ENCODE data around the gene MSMO1. TPM values are rescaled to one million over a fixed set of nuclear protein-coding genes. Genes with fewer than 3 reads are reported as not detected.
"Not testable (repeated sequence)": the region's sequence is repeated elsewhere in the genome, so short reads cannot be mapped to it uniquely, and the experiment has no call there.

MSMO1 gene
- total RNA-seq, 8 experiments from 2014 or later: 51.0 to 211 (median 127) TPM

DNA sequence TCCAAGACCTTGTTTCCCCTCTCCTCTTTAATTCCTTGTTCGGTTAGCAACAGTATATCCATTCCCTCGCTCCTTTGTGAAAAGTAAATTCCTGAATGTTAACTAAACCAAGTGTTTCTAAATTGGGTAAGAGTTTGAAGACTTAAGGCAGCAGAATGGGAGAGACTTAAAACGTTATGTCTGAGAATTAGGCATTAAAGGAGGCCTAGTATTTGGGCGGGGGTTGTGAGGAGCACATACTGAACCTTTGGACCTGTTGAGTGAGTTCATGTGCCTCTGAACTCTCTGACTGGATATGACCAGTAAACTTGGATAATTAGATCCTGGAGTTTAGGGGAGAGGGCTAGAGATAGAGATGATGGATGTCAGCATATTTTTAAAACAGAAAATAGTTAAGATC is 1.2 kb downstream of the MSMO1 start:
- peaks cover 11 to 39% of the 10 kb centered on the region in 2 donors for H3K4me1 ChIP-seq (replicated peaks in 1 of 2)
- H3K27ac ChIP-seq: no peak overlapping the region
- no peak for ATAC-seq (replicated peaks in 6 of 8)
- WGBS, 10 experiments: 0 to 25% (median 3%) methylated on average over 2 to 4 of the region's 4 CpGs; no CpG with 5 or more reads in 1 of the 10 experiments
- peak overlapping the region; percentile 77 to 93 (median 79) for H3K4me3 ChIP-seq
- in situ Hi-C loops (cut with MboI; ENCODE audit: low pct_unique_long_range_greater_than_20kb in 2 of 9, low sequenced_read_pairs in 9 of 9, unreplicated experiment in 9 of 9): loop anchor here in 2 of 9 experiments (25.0 kb wide), 1 partner anchor 191 kb away; no protein-coding TSS in a partner anchor

- in situ Hi-C loops (cut with MboI; ENCODE audit: low pct_unique_long_range_greater_than_20kb in 2 of 9, low sequenced_read_pairs in 9 of 9, unreplicated experiment in 9 of 9): loop anchor here in 2 of 9 experiments (25.0 kb wide), 1 partner anchor 193 kb away; no protein-coding TSS in a partner anchor
These were observed 2.6 kb downstream of the MSMO1 start for GRCh38 chr4:165330071-165330470.

GRCh38 chr4:165330666-165331065 is 3.2 kb downstream of the MSMO1 start:
- ATAC-seq (replicated peaks in 6 of 8): no peak
- 26 to 100% (median 81%) methylated on average over 1 to 4 of the region's 5 CpGs; no CpG with 5 or more reads in 3 of the 10 experiments for WGBS, 10 experiments
- in situ Hi-C loops (cut with MboI; ENCODE audit: low pct_unique_long_range_greater_than_20kb in 2 of 9, low sequenced_read_pairs in 9 of 9, unreplicated experiment in 9 of 9): loop anchor here in 2 of 9 experiments (25.0 kb wide), 1 partner anchor 193 kb away; no protein-coding TSS in a partner anchor

More at GRCh38 chr4:165330071-165330470, 2.6 kb downstream of the MSMO1 start:
- H3K4me3 ChIP-seq: peak overlapping the region; percentile 77 to 93 (median 79)
- no peak overlapping the region for H3K27ac ChIP-seq
- 0 to 100% (median 33%) methylated on average over 1 to 2 of the region's 2 CpGs for whole genome bisulfite sequencing, 10 experiments
- H3K4me1 ChIP-seq (replicated peaks in 1 of 2): peaks cover 12 to 48% of the 10 kb centered on the region in 2 donors
- no peak for ATAC-seq (replicated peaks in 6 of 8)

DNA sequence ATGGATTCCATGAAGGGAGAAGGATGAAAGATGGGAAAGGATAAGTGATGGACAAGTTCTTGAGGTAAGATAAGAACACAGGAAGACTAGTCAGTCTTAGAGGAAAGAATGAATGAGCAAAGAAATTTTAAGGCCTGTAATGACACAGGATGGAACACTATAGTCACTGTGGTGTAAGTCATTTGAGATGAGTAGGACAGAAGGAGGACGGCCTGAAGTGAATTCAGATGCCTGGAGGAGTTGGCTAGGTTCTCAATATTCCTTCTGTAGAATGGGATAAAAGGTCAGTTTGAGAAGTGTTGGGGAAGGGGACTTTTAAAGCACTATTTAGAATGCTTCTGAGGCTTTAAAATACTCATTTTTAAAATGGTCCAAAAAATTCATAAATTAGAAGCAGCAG is 3.9 kb downstream of the MSMO1 start:
- H3K4me1 ChIP-seq (replicated peaks in 1 of 2): peaks cover 12 to 53% of the 10 kb centered on the region in 2 donors
- ATAC-seq (replicated peaks in 6 of 8): no peak
- H3K27ac ChIP-seq: no peak overlapping the region
- in situ Hi-C loops (cut with MboI; ENCODE audit: low pct_unique_long_range_greater_than_20kb in 2 of 9, low sequenced_read_pairs in 9 of 9, unreplicated experiment in 9 of 9): loop anchor here in 2 of 9 experiments (25.0 kb wide), 1 partner anchor 194 kb away; no protein-coding TSS in a partner anchor
- H3K4me3 ChIP-seq: peak overlapping the region; percentile 33 to 93 (median 78)
- WGBS, 10 experiments: 0 to 44% (median 17%) methylated on average over 1 of the region's 1 CpG; no CpG with 5 or more reads in 2 of the 10 experiments

More at GRCh38 chr4:165330666-165331065, 3.2 kb downstream of the MSMO1 start:
- Histone ChIP-seq H3K4me1 (replicated peaks in 1 of 2) (peaks cover 17 to 53% of the 10 kb centered on the region in 2 donors), H3K27ac (no peak overlapping the region), H3K4me3 (peak overlapping the region; percentile 77 to 93 (median 79))

DNA sequence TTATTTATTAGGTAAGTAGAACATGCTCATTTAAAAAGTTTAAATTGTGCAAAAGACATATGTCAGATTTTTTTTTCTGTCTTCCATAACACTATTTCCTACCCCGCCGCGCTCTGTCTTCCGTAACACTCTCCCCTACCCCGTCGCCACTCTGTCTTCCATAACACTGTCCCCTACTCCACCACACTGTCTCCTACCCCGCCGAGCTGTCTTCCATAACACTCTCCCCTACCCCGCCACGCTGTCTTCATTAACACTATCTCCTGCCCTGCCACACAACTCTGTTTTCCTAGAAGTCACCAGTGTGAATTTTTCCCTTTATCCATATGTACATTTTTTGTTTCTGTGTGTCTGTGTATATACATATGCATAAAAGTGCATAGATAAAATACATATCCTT is 4.4 kb downstream of the MSMO1 start:
- H3K4me3 ChIP-seq: peak overlapping the region; percentile 33 to 93 (median 78)
- H3K4me1 ChIP-seq (replicated peaks in 1 of 2): peaks cover 14 to 57% of the 10 kb centered on the region in 2 donors

DNA sequence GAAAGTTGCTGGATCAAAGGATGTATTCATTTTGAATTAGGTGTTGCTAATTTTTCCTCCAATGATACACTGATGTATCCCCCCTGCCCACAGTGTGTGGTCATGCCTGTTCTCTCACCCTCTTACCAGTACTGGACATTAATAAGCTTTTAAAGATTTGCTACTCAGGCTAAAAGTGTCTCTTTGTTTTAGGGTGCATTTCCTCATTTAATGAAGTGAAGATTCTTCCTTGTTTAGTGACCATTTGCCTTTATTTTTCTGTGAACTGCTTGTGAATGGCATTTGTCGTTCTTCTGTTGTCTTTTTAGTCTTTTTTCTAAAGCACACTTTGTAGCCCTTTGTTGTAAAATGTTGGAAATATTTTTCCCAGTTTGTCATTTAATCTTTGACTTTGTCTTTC is 5.0 kb downstream of the MSMO1 start:
- ATAC-seq (replicated peaks in 6 of 8): no peak
- in situ Hi-C loops (cut with MboI; ENCODE audit: low pct_unique_long_range_greater_than_20kb in 2 of 9, low sequenced_read_pairs in 9 of 9, unreplicated experiment in 9 of 9): loop anchor here in 2 of 9 experiments (25.0 kb wide), 1 partner anchor 195 kb away; no protein-coding TSS in a partner anchor
- Histone ChIP-seq H3K4me3 (peak overlapping the region; percentile 33 to 93 (median 78)), H3K4me1 (replicated peaks in 1 of 2) (peaks cover 14 to 61% of the 10 kb centered on the region in 2 donors), H3K27ac (no peak overlapping the region)
- 0 to 100% (median 21%) methylated on average over 1 of the region's 1 CpG; no CpG with 5 or more reads in 1 of the 10 experiments for WGBS, 10 experiments

More for the DNA sequence above, 4.4 kb downstream of the MSMO1 start:
- peak in 1 of 8 experiments; percentile 8 for ATAC-seq (replicated peaks in 6 of 8)
- no peak overlapping the region for H3K27ac ChIP-seq
- WGBS, 10 experiments: 0 to 68% (median 15%) methylated on average over 1 to 10 of the region's 10 CpGs; no CpG with 5 or more reads in 1 of the 10 experiments
- in situ Hi-C loops (cut with MboI; ENCODE audit: low pct_unique_long_range_greater_than_20kb in 2 of 9, low sequenced_read_pairs in 9 of 9, unreplicated experiment in 9 of 9): loop anchor here in 2 of 9 experiments (25.0 kb wide), 1 partner anchor 195 kb away; no protein-coding TSS in a partner anchor

- Histone ChIP-seq H3K4me1 (replicated peaks in 1 of 2) (peaks cover 14 to 68% of the 10 kb centered on the region in 2 donors), H3K27ac (no peak overlapping the region), H3K4me3 (peak overlapping the region in 1 of 5 donors; percentile 9)
- in situ Hi-C loops (cut with MboI; ENCODE audit: low pct_unique_long_range_greater_than_20kb in 2 of 9, low sequenced_read_pairs in 9 of 9, unreplicated experiment in 9 of 9): loop anchor here in 2 of 9 experiments (25.0 kb wide), 1 partner anchor 198 kb away; no protein-coding TSS in a partner anchor
- peak in 1 of 8 experiments; percentile 6 for ATAC-seq (replicated peaks in 6 of 8)
- 8 to 71% (median 21%) methylated on average over 1 to 3 of the region's 3 CpGs; no CpG with 5 or more reads in 2 of the 10 experiments for WGBS, 10 experiments
These were observed 7.8 kb downstream of the MSMO1 start for GRCh38 chr4:165335163-165335703.

DNA sequence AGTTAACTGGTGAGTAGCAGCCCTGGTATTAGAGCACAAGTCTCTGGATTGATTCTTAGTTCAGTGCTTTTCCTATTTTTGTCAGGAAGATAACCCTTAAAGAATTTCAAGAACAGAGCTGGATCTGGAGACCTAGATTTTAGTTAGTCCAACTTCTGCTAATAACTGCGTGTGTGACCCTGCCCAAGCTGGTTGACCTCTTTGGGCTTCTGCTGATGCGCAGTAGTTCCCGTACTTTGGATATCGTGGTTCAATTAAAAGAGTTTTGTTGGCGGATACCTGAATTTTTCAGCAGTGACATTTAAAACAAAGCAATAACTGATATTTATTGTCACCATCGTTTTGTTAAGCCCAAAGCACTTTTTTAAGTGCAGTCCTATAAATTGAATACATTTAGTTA is 9.3 kb downstream of the MSMO1 start:
- peaks cover 11 to 59% of the 10 kb centered on the region in 2 donors for H3K4me1 ChIP-seq (replicated peaks in 1 of 2)
- in situ Hi-C loops (cut with MboI; ENCODE audit: low pct_unique_long_range_greater_than_20kb in 2 of 9, low sequenced_read_pairs in 9 of 9, unreplicated experiment in 9 of 9): loop anchor here in 2 of 9 experiments (25.0 kb wide), 1 partner anchor 199 kb away; no protein-coding TSS in a partner anchor
- WGBS, 10 experiments: 79 to 98% (median 92%) methylated on average over 2 to 6 of the region's 6 CpGs

DNA sequence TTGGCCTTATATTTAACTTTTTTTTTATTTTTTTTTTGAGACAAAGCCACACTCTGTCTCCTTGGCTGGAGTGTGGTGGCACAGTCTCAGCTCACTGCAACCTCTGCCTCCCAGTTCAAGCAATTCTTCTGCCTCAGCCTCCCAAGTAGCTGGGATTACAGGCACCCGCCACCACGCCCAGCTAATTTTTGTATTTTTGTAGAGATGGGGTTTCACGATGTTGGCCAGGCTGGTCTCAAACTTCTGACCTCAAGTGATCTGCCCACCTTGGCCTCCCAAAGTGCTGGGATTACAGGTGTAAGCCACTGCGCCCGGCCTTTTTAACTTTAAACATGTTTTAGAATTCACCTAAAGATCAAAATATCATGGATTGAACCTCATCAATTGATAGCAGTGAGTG is 14.9 kb downstream of the MSMO1 start:
- H3K4me3 ChIP-seq; H3K27ac ChIP-seq; ATAC-seq (replicated peaks in 6 of 8): not testable (repeated sequence)
- 60 to 100% (median 98%) methylated on average over 2 to 4 of the region's 5 CpGs; no CpG with 5 or more reads in 4 of the 10 experiments for WGBS, 10 experiments
- H3K4me1 ChIP-seq (replicated peaks in 1 of 2): peaks cover 0 to 16% of the 10 kb centered on the region in 2 donors
- in situ Hi-C loops (cut with MboI; ENCODE audit: low pct_unique_long_range_greater_than_20kb in 2 of 9, low sequenced_read_pairs in 9 of 9, unreplicated experiment in 9 of 9): loop anchor here in 3 of 9 experiments (10.0 to 25.0 kb wide), 2 partner anchors 205 to 208 kb away; no protein-coding TSS in a partner anchor

More for the DNA sequence above, 9.3 kb downstream of the MSMO1 start:
- ATAC-seq (replicated peaks in 6 of 8): no peak
- no peak overlapping the region for H3K4me3 ChIP-seq
- H3K27ac ChIP-seq: no peak overlapping the region

- WGBS, 10 experiments: 58 to 100% (median 80%) methylated on average over 1 to 13 of the region's 13 CpGs
- ATAC-seq (replicated peaks in 6 of 8): peak in 1 of 8 experiments; percentile 17
- Histone ChIP-seq H3K4me1 (replicated peaks in 1 of 2) (peaks cover 0 to 9% of the 10 kb centered on the region in 2 donors), H3K27ac (no peak overlapping the region), H3K4me3 (no peak overlapping the region)
- in situ Hi-C loops (cut with MboI; ENCODE audit: low pct_unique_long_range_greater_than_20kb in 2 of 9, low sequenced_read_pairs in 9 of 9, unreplicated experiment in 9 of 9): loop anchor here in 3 of 9 experiments (10.0 to 25.0 kb wide), 2 partner anchors 206 to 209 kb away; no protein-coding TSS in a partner anchor
These were observed 16.1 kb downstream of the MSMO1 start for GRCh38 chr4:165343353-165344191.

GRCh38 chr4:165345666-165346417 is 18.4 kb downstream of the MSMO1 start:
- peak in 7 of 8 experiments; percentile 30 to 76 (median 54) for ATAC-seq (replicated peaks in 6 of 8)
- WGBS, 10 experiments: 17 to 90% (median 73%) methylated on average over 1 to 9 of the region's 10 CpGs
- in situ Hi-C loops (cut with MboI; ENCODE audit: low pct_unique_long_range_greater_than_20kb in 2 of 9, low sequenced_read_pairs in 9 of 9, unreplicated experiment in 9 of 9): loop anchor here in 3 of 9 experiments (10.0 to 25.0 kb wide), 2 partner anchors 209 to 211 kb away; no protein-coding TSS in a partner anchor
- no peak overlapping the region for H3K27ac ChIP-seq
- H3K4me1 ChIP-seq (replicated peaks in 1 of 2): peaks cover 0 to 9% of the 10 kb centered on the region in 2 donors
- H3K4me3 ChIP-seq: no peak overlapping the region
